HL-60 (cell line): ENCODE measurements around the gene NAB2.

Source experiments
- GABPA ChIP-seq: IDR thresholded peaks from 2 replicates; pipeline ENCODE4 v1.6.1; 2012; ENCODE audit warnings: low read depth
- POLR2AphosphoS5 ChIP-seq: IDR thresholded peaks from 2 replicates; pipeline ENCODE4 v1.6.1; 2012; ENCODE audit warnings: low read depth
- SPI1 ChIP-seq: IDR thresholded peaks from 2 replicates; pipeline ENCODE4 v1.6.1; 2012; ENCODE audit warnings: low read depth, mild to moderate bottlenecking, borderline replicate concordance
- TF ChIP-seq, protein P1 (sequence below): IDR thresholded peaks from one replicate; pipeline ENCODE4 v1.5.1; 2011; ENCODE audit warnings: low read length, control low read depth, inconsistent platforms; ENCODE audit not compliant: insufficient read depth
- TF ChIP-seq, protein P2 (sequence below): IDR thresholded peaks from 2 replicates; pipeline ENCODE4 v1.6.1; 2012; ENCODE audit warnings: low read depth; ENCODE audit not compliant: insufficient replicate concordance

DNA sequence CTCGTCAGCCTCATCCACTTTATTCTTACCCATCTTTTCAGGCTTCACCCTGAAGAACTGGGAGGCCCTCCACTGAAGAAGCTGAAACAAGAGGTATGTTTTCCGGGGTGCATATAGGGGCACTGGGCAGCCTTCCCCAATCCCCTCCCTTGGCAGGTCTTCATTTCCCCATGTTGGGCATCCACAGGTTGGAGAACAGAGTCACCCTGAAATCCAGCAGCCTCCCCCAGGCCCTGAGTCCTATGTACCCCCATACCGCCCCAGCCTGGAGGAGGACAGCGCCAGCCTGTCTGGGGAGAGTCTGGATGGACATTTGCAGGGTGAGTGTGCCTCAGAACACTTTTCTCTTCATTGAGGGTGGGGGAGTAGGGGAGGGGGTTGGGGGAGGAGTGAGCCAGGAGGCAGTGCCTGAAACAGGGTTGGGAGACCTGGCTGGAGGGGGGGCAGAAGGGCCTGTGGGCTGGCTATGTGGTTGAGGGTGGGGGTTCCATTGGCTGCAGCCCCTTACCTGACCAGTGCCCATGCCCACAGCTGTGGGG is 4.0 kb downstream of the NAB2 start:
- TF ChIP-seq, protein P1, sequence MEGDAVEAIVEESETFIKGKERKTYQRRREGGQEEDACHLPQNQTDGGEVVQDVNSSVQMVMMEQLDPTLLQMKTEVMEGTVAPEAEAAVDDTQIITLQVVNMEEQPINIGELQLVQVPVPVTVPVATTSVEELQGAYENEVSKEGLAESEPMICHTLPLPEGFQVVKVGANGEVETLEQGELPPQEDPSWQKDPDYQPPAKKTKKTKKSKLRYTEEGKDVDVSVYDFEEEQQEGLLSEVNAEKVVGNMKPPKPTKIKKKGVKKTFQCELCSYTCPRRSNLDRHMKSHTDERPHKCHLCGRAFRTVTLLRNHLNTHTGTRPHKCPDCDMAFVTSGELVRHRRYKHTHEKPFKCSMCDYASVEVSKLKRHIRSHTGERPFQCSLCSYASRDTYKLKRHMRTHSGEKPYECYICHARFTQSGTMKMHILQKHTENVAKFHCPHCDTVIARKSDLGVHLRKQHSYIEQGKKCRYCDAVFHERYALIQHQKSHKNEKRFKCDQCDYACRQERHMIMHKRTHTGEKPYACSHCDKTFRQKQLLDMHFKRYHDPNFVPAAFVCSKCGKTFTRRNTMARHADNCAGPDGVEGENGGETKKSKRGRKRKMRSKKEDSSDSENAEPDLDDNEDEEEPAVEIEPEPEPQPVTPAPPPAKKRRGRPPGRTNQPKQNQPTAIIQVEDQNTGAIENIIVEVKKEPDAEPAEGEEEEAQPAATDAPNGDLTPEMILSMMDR = no peak
- no peak for TF ChIP-seq POLR2AphosphoS5
- no peak for TF ChIP-seq GABPA
- no peak for TF ChIP-seq SPI1
- TF ChIP-seq, protein P2, sequence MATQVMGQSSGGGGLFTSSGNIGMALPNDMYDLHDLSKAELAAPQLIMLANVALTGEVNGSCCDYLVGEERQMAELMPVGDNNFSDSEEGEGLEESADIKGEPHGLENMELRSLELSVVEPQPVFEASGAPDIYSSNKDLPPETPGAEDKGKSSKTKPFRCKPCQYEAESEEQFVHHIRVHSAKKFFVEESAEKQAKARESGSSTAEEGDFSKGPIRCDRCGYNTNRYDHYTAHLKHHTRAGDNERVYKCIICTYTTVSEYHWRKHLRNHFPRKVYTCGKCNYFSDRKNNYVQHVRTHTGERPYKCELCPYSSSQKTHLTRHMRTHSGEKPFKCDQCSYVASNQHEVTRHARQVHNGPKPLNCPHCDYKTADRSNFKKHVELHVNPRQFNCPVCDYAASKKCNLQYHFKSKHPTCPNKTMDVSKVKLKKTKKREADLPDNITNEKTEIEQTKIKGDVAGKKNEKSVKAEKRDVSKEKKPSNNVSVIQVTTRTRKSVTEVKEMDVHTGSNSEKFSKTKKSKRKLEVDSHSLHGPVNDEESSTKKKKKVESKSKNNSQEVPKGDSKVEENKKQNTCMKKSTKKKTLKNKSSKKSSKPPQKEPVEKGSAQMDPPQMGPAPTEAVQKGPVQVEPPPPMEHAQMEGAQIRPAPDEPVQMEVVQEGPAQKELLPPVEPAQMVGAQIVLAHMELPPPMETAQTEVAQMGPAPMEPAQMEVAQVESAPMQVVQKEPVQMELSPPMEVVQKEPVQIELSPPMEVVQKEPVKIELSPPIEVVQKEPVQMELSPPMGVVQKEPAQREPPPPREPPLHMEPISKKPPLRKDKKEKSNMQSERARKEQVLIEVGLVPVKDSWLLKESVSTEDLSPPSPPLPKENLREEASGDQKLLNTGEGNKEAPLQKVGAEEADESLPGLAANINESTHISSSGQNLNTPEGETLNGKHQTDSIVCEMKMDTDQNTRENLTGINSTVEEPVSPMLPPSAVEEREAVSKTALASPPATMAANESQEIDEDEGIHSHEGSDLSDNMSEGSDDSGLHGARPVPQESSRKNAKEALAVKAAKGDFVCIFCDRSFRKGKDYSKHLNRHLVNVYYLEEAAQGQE = no peak
